Hypothalamus (tissue), 51 donors: ENCODE results near the gene IL21R.
"Not testable (repeated sequence)": the region's sequence is repeated elsewhere in the genome, so short reads cannot be mapped to it uniquely, and the experiment has no call there.

ENCODE experiments used
- DNase-seq, 51 donors: peaks; one replicate each; lab custom pipeline; 2025; lab: John Stamatoyannopoulos, UW

Gene IL21R

GRCh38 chr16:27399969-27400368 lies 2.0 kb upstream of the IL21R start:
- DNase-seq, result no peak

DNA sequence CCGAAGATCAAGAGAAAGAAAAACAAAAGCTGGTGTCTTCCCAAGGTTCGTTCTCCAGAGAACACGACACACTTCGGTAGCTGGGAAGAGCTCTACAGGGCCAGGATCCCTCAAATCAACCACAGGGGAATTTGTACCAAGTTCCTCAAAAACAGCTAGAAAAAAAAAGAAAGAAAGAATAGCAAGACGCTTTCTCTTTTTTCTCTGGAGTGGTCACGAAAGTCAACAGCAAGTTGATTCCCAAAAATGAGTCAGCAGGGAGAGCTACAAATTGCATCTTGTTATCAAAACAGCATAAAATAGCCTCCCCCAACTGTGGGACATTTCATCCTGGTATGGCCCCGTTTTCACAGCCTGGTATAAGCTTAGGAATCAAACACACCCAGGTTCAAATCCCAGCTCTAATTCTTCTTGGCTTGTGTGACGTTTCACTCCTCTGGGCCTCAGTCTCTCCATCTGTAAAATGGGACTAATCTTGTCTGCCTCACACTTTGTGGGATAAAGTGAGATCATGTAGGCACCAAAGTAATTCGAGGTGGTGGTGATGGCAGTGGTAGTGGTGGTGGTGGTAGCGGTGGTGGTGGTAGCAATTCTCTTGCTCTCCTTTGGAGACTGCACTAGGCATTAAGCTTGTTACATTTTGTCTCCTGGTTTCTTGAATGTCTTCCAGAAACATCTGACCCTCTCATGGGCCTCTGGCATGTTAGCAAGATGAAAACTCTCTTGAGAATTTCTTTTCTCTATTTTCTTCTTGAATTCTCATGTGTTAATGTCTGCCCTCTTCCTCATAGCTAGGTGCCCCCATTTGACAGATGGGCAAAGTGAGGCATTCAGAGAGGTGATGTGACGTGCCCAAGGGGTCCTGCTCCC lies 988 bp upstream of the IL21R start:
- no peak for DNase-seq

GRCh38 chr16:27402569-27402963 lies 592 bp downstream of the IL21R start:
- no peak for DNase-seq

GRCh38 chr16:27402964-27403600 lies 1.1 kb downstream of the IL21R start:
- DNase-seq, result no peak

DNA sequence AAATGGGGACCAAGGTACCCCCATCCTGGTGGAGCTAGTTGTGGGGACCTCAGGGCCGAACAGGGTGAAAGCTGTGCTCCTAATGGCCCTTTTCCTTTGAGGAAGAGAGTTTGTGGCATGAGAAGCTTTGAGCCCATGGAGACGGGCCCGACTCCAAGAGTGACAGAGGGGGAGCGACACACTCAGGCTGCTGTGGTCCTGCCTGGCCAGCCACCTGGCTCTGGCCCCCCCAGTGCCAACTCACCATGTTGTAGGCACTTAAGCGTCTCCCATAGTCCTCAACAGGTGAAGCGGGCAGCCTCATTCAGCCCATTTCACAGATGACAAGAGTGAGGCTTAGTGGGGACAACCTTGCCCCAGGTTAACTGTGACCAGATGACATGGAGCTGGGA lies 1.6 kb downstream of the IL21R start:
- no peak for DNase-seq

- DNase-seq, result no peak
Measured at GRCh38 chr16:27404163-27404823, 2.3 kb downstream of the IL21R start.

GRCh38 chr16:27405546-27406451 lies 3.8 kb downstream of the IL21R start:
- DNase-seq, result no peak

DNA sequence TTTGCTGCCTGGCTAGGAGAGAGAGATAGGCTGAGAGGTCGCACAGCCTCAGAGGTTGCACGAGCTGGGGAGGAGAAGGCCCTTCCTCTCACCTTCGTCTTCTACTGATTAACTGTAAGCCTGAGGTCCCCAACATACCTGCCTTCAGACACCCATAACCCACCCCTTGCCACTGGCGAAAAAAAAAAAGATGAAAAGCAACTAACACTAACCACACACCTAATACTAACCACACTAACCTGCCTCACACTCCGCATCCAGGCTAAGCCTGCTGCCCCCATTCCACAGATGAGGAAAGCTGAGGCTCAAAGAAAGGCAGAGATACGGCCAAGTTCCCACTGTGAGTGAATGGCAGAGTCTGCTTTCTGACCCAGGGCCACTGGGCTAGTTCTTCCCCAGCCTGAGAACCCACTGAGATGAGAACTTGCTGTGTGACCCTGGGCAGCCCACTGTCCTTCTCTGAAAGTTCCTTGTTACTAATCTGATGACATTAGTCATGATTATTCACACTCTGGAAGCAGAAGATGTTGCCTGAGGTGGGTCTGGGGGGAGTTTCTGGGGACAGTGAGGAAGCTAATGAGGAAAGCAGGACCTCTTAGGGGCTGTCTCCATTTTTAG lies 4.6 kb downstream of the IL21R start:
- DNase-seq, result no peak

DNA sequence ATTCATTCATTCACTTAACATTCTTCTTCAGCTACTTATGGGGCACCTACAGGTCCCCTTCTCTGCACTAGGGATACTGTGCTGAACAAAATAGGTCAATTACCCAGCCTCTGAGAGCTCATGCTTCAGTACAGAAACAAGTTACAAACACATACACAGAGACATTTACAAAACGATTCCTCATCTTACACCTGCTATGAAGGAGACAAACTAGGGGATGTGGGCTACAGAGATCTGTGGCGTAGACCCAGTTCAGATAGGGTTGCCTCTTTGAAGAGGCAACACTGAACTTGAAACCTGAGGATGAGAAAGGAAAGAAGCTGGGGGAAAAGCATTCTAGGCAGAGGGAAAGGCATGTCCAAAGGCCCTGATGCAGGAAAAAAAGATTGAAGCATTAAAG lies 5.2 kb downstream of the IL21R start:
- DNase-seq, result no peak

DNA sequence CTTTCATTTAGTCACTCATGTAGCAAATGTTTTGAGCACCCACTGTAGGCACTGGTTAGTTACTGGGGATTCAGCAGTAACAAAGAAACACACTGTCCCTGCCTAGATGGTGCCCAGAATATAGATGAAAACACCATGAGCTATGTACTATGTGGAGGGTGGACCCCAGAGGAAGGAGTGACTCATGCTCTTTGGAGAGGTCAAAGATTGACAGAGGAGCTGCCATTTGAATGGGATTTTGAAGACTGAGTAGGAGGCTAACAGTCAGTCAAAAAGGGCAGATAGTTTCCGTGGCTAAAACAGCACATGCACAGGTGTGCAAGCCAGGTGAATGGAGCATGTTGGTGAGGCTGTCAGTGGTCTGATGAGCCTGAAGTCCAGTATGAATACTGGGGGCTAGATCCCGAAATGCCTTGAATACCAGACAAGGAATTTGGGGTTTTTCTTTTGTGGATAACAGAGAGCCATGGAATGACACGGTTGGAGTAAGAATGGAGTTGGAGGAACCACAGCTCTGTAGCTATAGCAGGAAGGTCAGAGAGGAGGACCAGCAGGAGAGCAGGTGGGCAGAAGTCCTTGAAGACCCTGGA lies 6.1 kb downstream of the IL21R start:
- DNase-seq, result no peak

GRCh38 chr16:27408602-27409031 lies 6.6 kb downstream of the IL21R start:
- no peak for DNase-seq

GRCh38 chr16:27409958-27410357 lies 8.0 kb downstream of the IL21R start:
- DNase-seq, result not testable (repeated sequence)

DNA sequence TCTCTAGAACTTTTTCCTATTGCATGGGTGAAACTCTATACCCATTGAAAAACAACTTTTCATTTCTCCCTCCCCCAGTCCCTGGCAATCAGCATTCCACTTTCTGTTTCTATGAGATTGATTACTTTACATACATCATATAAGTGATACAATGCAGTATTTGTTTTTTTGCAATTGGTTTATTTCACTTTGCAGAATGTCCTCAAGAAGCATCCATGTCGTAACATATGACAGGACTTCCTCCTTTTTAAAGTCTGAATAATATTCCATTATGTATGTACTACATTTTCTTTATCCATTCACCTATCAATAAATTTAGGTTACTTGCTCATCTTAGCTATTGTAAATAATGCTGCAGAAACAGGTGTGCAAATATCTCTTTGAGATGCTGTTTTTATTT lies 8.8 kb downstream of the IL21R start:
- DNase-seq, result no peak

DNA sequence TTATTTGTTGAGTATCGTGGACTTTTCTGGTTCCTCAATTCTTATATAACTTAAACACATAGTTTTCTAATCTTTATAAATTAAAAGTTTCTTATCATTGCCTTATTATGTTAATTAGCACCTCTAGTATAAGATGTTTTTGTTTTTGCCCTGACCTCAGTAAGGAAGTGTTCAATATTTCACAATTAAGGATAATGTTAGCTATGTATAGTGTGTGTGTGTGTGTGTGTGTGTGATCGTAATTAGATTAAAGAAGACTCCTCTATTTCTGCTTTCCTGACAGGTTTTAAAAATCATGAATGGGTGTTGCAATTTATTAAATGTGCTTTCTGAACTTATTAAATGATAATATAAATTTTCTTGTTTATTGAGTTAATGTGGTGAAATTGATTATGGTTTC lies 12.0 kb downstream of the IL21R start:
- DNase-seq, result no peak

DNA sequence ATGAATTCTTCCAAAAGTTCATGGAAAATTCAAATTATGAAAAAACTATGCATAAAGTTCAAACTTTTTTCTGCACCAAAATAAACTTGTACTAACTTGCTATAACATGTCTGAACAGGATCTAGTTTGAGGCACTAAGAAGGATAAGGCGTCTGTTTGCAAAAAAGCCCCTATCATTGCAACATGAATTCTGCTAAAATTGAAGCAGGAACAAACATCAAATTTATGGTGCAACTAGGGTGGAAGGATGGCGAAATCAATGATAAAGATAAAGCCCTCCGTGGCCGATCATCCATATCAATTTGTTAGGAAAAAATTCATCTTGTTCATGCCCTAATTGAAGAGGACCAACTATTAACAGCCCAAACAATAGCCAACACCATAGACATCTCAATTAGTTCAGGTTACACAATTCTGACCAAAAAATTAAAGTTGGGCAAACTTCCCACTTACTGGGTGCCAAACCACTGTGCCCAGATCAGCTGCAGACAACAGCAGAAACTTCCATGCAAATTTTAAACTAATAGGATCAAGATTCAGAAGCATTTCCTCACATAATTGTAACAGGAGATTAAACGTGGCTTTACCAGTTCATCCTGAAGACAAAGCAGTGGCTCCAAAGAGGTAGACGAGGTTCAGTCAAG lies 12.9 kb downstream of the IL21R start:
- no peak for DNase-seq

GRCh38 chr16:27417047-27417671 lies 15.2 kb downstream of the IL21R start:
- DNase-seq, result no peak

DNA sequence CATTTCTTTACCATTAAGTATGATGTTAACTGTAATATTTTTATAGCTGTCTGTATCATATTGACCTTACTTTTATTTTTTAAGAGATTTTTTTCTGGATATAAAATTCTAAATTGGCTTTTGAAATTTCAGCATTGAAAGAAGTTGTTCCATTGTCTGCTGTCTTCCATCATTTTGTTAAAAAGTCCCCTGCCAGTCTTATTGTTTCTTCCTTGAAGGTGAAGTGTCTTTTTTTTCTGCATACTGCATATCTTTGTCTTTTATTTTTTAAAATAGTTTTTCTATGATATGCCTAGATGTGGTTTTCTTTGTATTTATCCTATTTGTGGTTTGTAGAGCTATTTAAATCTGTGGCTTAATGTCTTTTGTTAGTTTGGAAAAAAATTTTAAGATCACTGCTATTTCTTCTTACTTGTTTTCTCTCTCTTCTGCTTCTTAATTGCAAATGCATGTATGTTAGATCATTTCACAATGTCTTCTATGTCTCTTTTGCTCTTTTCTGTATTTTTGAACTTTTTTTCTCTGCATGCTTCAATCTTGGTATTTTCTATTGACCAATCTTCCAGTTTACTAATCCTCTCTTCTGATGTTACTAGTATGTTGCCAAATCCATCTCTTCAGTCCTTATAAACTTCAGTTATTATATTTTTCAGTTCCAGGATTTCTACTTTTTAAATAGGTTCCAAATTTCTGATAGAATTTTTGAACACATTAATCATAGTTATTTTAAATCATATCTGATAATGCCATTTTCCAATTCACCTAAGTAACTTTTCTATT lies 20.2 kb downstream of the IL21R start:
- DNase-seq, result no peak
